GM10847 (cell line): ENCODE results near the gene NTM.

Experiments
- POLR2A ChIP-seq: IDR thresholded peaks from 2 replicates; pipeline ENCODE4 v1.6.1; 2011; ENCODE audit not compliant: insufficient read length; ENCODE audit errors: extremely low read depth

Gene NTM

DNA sequence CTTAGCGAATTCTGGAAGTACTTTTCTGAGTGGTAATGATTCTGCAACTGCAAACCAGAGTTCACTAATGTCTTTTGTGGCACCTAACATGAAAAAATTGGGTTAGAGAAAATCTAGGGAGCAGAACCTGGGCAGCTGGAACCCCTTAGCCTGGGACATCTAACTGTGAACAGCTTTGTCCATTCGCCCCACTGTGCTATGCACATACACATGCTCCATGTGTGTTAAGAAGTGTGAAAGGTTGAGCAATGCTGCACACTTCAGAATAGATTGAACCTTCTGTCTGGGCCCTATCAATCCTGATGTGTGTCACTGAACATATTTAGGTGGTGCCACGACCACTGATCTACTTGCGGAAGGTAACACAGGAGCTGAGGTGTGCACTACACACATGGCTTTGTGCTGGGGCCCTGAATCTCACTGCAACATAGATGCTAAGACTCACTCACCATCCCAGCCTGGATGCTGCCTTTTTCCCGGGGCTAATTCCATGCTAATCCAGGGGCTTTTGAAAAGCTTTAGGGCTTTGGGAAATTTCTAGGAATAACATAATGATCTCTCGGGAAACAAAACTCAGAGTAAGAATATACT lies 976.2 kb downstream of the NTM start:
- no peak for TF ChIP-seq POLR2A

DNA sequence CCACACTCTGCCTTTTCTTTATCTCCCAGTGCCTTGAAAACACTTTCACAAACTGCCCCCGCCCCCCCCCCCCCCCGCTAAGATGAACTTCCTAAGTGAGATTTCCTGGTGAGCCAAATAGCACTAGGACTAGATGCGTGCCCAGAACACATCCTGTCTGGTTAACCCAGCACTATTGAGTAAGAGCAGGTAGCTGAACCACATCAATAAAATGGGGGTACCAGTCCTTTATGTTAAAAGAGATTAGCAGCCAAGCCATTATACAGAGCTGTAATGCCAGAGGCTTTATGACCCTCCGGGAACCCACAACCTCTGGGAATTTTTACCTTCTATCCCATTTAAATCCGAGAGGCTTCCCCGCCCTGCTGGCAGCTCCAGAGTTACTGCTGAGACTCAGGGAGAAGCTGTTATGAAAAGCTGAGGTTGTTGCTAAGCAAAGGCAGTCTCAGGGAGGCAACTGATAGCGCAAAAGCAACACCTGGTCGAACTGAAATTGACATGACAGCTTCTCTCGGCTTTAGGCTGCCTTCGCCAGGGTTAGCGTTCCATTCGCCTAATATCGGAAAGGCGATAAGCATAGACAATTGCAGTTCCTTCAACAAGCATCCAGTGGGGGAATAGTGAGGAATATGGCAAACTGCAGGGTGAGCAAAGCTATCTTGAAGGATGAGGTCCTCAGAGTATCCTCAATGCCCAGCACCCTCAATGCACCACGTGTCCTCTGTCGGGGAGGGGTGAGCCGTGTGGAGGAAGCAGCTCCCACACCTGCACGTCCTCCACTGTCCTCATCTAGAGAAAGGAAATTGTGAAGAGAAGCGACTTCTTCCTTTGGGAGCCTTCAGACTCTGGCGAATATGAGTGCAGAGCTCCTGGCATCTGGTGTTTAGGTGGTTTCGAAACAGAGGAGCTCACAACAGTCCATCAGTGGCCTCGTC lies 977.0 kb downstream of the NTM start:
- TF ChIP-seq POLR2A = no peak

DNA sequence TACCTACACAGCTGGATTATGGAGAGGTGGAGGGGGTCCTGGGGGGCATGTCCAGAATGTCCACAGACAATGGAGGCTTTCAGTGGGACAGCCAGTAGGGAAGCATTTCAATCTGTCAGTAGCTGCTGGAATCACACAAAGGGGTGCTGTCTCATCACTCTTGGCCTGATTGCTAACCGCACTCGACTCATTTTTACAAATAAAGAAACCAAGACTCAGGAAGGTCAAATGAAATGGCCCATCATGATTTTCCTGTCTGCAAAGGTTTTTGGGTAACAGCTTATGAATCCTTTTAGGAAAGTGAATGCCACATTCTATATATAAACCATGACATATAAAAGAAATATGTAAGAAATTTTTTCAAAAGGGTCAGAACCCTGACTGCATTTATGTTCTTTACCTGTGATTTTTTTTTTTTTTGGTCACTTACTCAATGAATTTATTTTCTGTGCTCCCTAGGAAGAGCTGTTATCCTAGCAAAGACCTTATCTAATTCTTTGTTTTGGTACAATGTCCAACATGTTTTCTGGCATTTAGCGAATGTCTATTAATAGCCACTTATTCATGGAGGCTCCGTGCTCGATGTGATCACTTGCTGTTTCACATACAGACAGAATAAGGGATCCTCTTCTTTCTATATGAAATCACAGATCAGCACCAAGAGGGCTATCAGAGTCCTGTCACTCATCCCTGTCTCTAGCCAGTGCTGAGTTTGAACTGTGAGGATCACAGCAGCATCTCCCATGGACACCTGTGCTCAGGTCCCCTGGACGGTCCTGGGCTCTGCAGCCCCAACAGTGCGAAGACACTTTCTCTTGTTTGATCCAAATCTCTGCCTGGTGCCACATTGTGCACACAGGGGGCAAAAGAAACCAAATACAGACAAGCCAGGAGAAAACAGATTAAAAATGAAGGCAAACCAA lies 979.7 kb downstream of the NTM start:
- TF ChIP-seq POLR2A = no peak

DNA sequence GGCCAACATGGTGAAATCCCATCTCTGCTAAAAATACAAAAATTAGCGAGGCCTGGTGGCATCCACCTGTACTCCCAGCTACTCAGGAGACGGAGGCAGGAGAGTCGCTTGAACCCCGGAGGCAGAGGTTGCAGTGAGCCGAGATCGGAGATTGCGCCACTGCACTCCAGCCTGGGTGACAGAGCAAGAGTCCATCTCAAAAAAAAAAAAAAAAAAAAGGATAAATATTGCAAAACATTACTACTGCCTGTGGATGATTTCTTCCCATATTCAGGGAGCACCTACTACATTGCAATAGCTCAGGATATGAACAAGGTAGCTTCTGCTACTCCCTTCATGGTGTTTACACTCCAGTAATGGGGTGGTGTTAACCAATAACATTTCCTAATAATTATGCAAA lies 980.6 kb downstream of the NTM start:
- no peak for TF ChIP-seq POLR2A

DNA sequence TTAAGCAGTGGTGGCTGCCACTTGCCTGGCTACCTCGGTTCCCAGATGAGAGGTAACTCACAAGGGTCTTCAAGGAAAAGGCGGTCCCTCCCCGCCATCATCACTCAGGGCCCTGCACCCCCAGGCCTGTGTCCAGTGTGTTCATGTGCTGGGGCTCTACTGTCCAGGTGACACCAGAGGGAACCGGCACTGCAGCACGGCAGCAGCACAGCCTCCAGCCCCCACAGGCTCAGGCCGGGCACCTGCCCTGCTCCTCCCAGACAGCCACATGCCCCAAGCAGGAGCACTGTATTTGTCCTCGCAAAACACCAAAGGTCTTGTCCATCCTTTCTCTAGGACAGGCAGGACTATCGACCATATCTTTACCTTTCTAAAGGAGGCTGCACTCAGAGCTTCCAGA lies 982.1 kb downstream of the NTM start:
- TF ChIP-seq POLR2A = no peak

DNA sequence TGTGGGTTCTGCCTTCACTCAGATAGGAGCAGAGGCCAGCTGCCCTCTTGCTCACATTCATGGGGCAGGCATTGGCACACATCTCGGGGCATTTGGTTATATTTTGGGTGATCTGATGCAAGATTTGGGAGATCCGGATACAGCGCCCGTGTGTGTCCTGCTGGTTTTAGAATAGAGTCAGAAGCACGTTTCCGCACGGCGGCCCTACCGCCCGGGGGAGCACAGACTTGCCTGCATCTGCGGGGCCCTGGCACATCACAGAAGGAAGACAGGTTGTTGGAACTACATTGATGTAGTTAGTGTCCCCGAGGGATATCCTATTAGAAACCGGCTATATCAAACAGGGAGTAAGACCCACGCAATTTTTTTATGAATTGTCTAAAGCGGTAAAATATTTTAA lies 982.8 kb downstream of the NTM start:
- TF ChIP-seq POLR2A = no peak

DNA sequence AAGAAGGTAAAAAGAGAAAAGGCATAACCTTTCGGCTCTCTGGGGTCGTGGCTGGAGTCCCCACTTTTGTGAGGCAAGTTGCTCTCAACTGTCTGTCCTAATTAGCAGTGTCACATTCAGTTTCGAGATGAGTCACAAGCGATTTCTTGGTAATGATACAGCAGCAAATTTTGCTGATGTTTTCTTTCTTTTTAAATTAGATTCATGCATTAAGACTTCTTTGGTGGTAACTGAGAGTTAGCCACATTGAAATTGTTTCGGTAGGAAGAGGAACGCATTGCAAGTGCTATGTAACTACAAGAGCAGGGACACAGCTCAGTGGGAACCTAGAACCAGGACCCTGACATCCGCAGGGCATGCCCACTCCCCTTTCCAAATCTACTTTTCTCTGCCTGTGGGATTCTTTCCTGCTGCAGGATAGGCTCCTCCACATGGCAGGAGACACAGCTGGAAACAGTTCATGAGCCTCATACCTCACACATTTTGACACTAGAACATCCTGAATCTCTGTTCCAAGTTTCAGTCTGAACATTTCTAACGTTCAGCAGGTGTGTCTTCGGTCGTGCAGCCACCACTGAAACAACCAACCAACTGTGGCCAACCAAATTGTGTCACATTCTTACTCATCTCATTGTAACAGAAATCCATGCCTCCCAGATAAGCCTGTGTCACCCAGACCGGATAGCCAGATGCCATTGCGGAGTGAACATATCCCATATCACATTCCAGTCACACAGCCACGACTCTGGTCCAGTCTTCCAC lies 987.6 kb downstream of the NTM start:
- TF ChIP-seq POLR2A = no peak

DNA sequence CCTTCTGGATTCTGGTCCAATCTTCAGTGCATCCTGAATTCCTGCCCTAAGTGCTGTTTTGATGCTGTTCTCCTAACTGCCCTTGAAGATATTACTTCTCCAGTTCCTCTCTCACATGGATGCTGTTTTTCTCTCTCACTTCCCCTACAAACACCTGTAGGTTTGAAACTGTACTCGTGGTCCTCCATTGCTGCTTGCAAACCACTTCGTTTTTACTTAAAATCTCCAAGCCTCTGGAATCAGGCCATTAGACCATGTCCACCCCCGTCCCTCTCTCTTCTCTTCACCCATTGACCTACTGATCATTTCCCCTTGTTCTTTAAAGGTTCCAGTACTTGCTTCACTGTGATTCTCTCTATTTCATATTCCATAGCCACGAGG lies 988.1 kb downstream of the NTM start:
- TF ChIP-seq POLR2A = no peak

DNA sequence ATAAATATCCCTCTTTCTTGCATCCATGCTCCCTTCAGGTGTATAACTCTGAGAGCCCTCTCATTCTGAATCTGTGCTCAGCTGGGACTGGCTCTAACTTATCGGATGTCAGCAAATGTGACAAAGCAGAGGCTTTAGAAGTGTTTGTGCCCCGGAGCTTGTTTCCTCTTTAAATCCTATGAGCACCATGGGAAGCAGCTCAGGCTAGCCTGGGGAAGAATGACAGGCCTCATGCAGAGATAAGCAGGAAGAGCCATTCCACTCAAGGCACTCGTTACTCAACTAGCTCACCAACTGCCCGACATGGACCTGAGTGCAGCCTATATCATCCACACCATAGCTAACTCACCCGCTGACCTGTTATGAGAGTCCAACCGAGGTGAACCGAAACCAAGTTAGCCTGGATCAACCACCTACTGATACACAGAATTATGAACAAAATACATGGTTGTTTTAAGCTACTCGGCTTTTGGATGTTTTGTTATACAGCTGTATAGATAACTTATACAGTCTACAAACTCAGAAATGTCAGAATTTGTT lies 990.7 kb downstream of the NTM start:
- TF ChIP-seq POLR2A = no peak

DNA sequence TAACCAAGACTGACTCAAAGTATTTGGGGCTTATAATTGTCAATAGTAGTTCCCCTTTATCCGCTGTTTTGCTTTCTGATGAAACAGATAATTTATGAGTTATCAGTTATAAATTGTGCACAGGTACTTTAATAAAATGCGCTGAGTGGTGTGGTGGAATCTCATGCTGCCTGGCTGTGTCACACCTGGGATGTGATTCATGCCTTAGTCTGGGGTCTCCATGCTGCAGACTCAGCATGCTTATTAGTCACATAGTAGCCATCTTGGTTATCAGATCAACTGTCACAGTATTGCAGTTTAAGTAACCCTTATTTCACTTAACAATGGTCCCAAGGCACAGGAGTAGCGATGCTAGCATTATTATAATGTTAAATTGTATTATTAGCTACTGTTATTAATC lies 995.2 kb downstream of the NTM start:
- TF ChIP-seq POLR2A = no peak

DNA sequence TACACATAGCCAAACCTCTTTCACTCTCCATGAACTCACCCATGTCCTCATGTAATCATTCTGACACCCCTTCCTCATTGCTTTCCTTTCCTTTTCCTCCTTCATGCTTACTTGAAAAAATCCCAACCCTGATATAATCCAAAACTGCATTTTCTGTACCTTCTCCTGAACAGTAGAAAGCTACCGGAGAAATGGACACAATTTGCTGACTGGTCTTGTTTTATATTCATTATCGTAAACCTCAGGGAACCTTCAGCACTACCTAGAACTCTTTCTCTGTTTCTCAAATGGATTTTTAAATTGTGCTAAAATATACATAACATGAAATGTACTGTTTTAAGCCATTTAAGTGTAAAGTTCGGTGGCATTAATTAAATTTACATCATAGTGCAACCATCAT lies 996.9 kb downstream of the NTM start:
- no peak for TF ChIP-seq POLR2A

DNA sequence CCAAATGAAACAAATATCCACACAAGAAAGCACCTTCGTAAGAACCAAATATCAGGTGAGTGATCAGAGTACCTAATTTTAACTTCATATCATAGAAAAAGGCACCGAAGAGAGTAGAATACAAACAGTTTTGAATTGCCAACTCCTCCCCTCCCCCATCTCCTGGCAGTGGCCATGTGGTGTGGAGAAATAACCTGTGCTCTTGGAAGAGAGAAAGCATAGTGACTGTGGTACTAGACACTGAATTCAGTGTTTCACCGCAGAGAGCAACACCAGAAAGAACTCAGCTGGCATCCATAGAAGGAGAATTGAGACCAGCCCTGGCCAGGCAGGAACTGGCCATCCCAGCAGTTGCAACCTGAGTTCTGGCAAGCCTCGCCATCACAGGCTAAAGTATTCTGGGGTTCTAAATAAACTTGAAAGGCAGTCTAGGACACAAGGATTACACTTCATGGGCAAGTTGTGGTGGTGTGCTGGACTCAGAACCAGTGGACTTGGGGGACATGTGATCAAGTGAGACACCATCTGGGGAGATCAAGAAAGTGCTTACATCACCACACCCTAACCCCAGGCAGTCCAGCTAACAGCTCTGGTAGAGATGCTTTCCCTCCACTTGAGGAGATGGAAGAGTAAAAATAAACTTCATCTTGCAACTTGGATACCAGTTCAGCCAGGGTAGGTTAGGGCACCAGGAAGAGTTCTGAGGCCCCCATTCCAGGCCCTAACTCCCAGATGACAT lies 1003.2 kb downstream of the NTM start:
- no peak for TF ChIP-seq POLR2A

DNA sequence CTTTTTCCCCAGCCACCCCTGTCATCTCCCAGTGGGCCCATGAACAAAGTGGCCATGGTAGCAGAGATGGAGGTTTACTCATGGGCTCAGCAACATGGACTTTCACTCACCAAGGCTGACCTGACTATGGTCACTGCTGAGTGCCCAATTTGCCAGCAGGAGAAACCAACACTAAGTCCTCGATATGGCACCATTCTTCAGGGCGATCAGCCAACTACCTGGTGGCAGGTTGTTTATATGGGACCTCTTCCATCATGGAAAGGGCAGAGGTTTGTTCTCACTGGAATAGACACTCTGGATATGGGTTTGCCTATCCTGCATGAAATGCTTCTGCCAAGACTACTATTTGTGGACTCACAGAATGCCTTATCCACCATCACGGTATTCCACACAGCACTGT lies 1009.1 kb downstream of the NTM start:
- TF ChIP-seq POLR2A = no peak
